ENCODE results near the gene TBC1D10B.

Gene TBC1D10B

DNA sequence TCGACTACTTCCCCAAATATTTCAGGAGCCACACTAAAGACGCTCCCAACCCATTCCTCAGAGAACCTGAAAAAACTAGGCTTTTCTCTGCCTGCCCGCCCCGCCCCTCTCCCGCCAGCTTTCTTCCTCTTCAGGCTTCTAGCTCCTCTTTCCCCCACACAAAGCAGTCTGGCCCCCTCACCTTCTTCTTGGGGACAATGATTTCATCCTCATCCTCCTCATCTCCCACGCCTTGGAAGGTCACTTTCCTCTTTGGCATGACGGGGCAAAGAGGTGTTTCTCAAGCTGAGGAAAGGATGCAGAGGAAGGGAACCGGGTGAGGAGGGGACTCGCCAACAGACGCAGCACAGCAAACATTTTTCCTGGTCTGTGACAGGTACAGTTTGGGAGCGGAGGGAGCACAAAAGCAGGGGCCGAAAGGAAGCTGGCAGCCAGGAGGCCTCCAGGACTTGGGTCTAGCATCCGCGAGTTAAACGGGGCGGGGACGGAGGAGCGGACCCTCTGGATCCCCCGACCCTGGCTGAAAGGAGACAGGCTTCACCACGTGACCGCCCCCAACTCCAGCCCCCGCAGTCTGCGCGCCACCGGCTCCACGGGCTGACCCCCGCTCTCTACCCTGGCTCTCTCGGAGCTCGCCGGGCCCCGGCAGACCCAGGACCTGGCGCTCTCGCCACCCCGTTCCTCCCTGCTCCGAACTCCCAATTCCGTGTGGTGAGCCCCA lies 15.7 kb downstream of the TBC1D10B start:
- Histone ChIP-seq H3K9ac (ENCODE audit: low read depth in 1 of 2, low read length in 2 of 2) (peak overlapping the region; percentile 81 to 91), H3K9me3 (ENCODE audit: control insufficient read depth in 2 of 2, low read length in 2 of 2) (no peaks in the 10 kb centered on the region), H3K27me3 (ENCODE audit: control insufficient read depth in 2 of 2, insufficient read depth in 2 of 2, low read length in 2 of 2) (no peaks in the 10 kb centered on the region), H3K4me3 (ENCODE audit: low read length in 2 of 2) (peak overlapping the region; percentile 78 to 96), H3K27ac (ENCODE audit: low read depth in 2 of 2, low read length in 2 of 2) (peak overlapping the region; percentile 79 to 98), H3K4me1 (ENCODE audit: control insufficient read depth in 2 of 2, insufficient read depth in 2 of 2, low read length in 2 of 2) (peaks cover 25 to 34% of the 10 kb centered on the region in 2 donors), H3K36me3 (ENCODE audit: control insufficient read depth in 2 of 2, insufficient read depth in 2 of 2, low read length in 2 of 2) (peaks cover 45 to 53% of the 10 kb centered on the region in 2 donors)

DNA sequence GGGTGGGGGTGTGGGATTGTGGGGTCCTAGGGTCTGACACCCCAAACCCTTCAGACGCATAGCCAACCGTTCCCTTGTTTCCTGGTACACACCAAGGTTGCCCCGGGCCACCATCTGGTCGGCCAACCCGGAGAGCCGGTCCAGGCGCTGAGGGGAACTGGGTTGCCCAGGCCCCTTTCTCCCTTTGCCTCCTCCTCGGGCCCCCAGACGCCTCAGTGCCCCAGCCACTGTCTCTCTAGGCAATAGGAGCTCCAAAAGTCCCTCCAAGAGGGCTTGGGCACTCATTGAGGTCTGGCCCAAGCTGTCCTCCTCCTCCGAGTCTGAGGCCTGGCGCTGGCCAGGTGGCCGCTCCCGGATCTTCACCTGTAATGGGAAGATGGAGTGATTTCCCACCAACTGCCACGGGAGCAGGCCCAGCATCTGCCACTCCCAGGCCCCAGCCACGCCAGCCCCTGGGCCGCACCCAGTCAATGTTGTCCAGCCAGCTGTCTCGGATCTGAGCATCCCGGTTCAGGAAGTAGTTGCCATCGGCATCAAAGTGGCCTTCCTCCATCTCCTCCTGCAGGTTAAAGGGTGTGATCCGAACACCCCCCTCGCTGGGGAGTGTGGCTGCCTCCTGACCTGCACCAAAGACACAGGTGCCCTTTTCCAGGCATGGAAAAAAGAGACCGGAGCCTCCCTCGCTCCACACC lies 16.7 kb downstream of the TBC1D10B start:
- H3K36me3 ChIP-seq (ENCODE audit: control insufficient read depth in 2 of 2, insufficient read depth in 2 of 2, low read length in 2 of 2), result peaks cover 36 to 44% of the 10 kb centered on the region in 2 donors
- no peak overlapping the region for H3K27ac ChIP-seq (ENCODE audit: low read depth in 2 of 2, low read length in 2 of 2)
- H3K9ac ChIP-seq (ENCODE audit: low read depth in 1 of 2, low read length in 2 of 2), result peak overlapping the region in 1 of 2 donors; percentile 81
- peaks cover 25 to 34% of the 10 kb centered on the region in 2 donors for H3K4me1 ChIP-seq (ENCODE audit: control insufficient read depth in 2 of 2, insufficient read depth in 2 of 2, low read length in 2 of 2)
- peak overlapping the region in 1 of 2 donors; percentile 78 for H3K4me3 ChIP-seq (ENCODE audit: low read length in 2 of 2)
- no peaks in the 10 kb centered on the region for H3K9me3 ChIP-seq (ENCODE audit: control insufficient read depth in 2 of 2, low read length in 2 of 2)
- H3K27me3 ChIP-seq (ENCODE audit: control insufficient read depth in 2 of 2, insufficient read depth in 2 of 2, low read length in 2 of 2), result no peaks in the 10 kb centered on the region

DNA sequence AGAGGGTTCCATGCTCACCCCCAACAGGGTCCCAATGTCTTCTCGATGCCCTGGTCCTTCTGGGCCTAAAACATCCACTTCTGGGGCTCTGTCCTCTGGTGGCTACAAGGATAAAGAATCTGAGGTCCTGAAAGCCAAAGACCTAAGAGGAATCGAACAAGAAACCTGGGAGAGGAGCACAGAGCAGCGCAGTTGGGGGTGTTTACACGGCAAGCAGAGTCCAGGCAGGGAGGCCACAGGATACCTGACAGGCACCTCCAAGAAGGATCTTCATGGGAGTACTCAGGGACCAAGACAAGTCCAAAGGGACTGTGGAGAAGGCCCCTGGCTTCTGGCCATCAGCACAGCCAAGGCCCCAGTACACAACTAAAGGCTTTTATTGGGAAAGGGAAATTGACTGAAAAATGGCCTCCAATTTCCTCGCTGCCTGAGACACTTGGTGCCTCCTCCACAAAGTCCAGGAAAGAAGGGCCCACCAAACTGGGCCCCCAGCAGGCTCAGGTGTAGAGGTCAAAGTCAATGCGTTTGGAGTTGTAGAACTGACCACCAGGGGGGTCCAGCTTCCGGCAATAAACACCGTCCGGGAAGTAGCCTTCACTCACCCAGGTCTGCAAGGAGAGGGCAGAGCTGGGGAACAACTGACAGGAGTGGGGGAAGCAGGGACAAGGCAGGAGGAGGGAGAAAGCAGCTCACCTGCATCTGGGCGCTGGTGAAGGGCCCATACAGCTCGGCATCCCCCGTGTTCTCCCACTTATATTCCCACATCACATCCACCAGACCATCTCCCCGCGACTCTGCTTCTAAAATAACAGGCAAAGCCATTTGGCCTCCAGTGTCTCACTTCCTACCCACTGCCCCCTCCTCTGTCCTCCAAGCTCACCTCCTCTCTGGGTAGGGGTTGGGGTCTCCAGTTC lies 17.5 kb downstream of the TBC1D10B start:
- peaks cover 25 to 34% of the 10 kb centered on the region in 2 donors for H3K4me1 ChIP-seq (ENCODE audit: control insufficient read depth in 2 of 2, insufficient read depth in 2 of 2, low read length in 2 of 2)
- H3K27ac ChIP-seq (ENCODE audit: low read depth in 2 of 2, low read length in 2 of 2), result no peak overlapping the region
- no peaks in the 10 kb centered on the region for H3K27me3 ChIP-seq (ENCODE audit: control insufficient read depth in 2 of 2, insufficient read depth in 2 of 2, low read length in 2 of 2)
- H3K4me3 ChIP-seq (ENCODE audit: low read length in 2 of 2), result no peak overlapping the region
- H3K9ac ChIP-seq (ENCODE audit: low read depth in 1 of 2, low read length in 2 of 2), result no peak overlapping the region
- H3K36me3 ChIP-seq (ENCODE audit: control insufficient read depth in 2 of 2, insufficient read depth in 2 of 2, low read length in 2 of 2), result peaks cover 31 to 36% of the 10 kb centered on the region in 2 donors
- no peaks in the 10 kb centered on the region for H3K9me3 ChIP-seq (ENCODE audit: control insufficient read depth in 2 of 2, low read length in 2 of 2)

DNA sequence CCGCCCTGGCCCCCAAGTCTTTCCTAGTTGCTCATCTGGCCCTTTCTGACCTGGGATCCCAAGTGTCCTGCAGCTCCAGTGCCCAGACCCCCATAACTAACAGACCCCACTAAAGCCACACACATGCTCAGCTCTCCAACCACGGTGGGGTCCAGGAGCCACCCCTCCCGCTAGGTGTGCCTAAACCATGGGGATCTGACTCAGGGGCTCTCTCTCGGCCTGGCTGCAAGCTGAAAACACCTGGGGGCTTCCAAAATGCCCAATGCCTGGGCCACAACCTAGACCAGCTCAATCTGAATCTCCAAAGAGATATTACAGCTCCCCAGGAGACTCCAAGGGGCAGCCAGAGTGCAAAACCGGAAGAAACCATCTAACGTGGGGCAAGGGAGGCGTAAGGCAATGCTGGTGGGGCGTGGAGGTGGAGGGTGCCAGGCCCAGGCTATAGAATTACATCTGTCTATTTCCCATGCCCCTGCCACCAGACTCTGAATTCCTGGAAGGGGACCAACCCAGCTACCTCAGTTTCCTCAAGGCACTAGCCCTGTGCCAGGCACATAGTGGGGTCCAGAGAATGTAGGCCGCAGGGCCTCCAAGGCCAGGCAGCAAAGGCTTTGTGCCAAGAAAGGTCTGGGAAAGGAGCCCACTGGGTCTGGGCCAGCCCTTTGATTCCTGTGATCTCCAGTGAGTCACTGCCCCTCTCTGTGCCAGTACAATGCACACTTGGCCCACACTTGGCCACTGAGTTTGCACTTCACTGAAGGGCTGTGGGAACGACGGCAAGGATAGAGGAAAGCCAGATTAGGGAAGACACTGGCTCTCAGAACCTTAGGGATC lies 18.5 kb downstream of the TBC1D10B start:
- Histone ChIP-seq H3K36me3 (ENCODE audit: control insufficient read depth in 2 of 2, insufficient read depth in 2 of 2, low read length in 2 of 2) (peaks cover 23 to 31% of the 10 kb centered on the region in 2 donors), H3K27ac (ENCODE audit: low read depth in 2 of 2, low read length in 2 of 2) (no peak overlapping the region), H3K4me3 (ENCODE audit: low read length in 2 of 2) (no peak overlapping the region), H3K9ac (ENCODE audit: low read depth in 1 of 2, low read length in 2 of 2) (no peak overlapping the region), H3K9me3 (ENCODE audit: control insufficient read depth in 2 of 2, low read length in 2 of 2) (no peaks in the 10 kb centered on the region), H3K4me1 (ENCODE audit: control insufficient read depth in 2 of 2, insufficient read depth in 2 of 2, low read length in 2 of 2) (peaks cover 21 to 26% of the 10 kb centered on the region in 2 donors), H3K27me3 (ENCODE audit: control insufficient read depth in 2 of 2, insufficient read depth in 2 of 2, low read length in 2 of 2) (no peaks in the 10 kb centered on the region)

DNA sequence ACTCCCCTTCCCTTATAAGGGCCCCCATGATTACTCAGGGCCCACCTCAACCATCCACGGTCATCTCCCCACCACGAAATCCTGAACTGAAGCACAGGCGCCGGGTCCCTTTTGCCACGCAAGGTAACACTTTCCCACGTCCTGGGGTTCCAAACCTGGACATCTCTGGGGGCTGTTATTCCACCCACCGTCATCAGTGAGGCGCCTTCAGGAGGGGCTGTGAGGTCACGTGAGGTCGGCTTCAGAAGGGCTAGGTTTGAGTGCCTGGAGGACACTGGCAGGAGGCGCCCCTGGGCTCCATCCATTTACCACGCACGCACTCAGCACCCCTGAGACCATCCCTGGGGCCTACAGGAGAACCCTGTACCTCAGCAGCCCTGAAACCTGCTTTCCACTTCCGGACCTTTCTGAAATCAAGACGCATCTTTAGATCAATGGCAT lies 19.3 kb downstream of the TBC1D10B start:
- Histone ChIP-seq H3K27ac (ENCODE audit: low read depth in 2 of 2, low read length in 2 of 2) (no peak overlapping the region), H3K27me3 (ENCODE audit: control insufficient read depth in 2 of 2, insufficient read depth in 2 of 2, low read length in 2 of 2) (no peaks in the 10 kb centered on the region), H3K9ac (ENCODE audit: low read depth in 1 of 2, low read length in 2 of 2) (no peak overlapping the region), H3K4me3 (ENCODE audit: low read length in 2 of 2) (no peak overlapping the region), H3K9me3 (ENCODE audit: control insufficient read depth in 2 of 2, low read length in 2 of 2) (no peaks in the 10 kb centered on the region), H3K36me3 (ENCODE audit: control insufficient read depth in 2 of 2, insufficient read depth in 2 of 2, low read length in 2 of 2) (peaks cover 23 to 31% of the 10 kb centered on the region in 2 donors), H3K4me1 (ENCODE audit: control insufficient read depth in 2 of 2, insufficient read depth in 2 of 2, low read length in 2 of 2) (peaks cover 16 to 18% of the 10 kb centered on the region in 2 donors)

DNA sequence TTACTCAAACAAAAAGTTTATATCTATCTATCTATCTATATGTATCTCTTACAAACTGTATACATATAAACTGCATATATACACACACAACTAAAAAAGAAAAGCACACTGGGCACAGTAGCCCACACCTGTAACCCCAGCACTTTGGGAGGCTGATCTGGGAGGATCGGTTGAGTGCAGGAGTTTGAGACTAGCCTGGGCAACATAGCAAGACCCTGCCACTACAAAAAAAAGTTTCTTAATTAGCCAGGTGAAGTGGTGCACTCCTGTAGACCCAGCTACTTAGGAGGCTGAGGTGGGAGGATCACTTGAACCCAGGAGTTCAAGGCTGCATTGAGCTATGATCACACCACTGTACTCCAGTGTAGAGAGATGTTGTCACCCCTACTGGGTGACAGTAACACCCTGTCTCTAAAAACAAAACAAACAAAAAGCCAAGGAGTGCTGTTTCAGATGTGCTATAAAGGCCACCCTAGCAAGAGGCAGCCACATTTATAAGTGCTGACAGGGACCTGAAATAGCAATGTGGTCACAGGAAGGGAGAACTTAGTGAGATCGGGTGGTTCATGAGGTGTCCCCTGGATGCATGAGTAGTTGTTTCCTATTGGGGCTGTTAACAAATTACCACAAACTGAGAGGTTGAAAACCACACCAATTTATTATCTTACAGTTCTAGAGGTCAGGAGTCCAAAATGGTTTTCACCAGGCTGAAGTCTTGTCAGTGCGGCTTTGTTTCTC lies 20.0 kb downstream of the TBC1D10B start:
- peak overlapping the region in 1 of 2 donors; percentile 14 for H3K9ac ChIP-seq (ENCODE audit: low read depth in 1 of 2, low read length in 2 of 2)
- H3K4me1 ChIP-seq (ENCODE audit: control insufficient read depth in 2 of 2, insufficient read depth in 2 of 2, low read length in 2 of 2), result peaks cover 11 to 13% of the 10 kb centered on the region in 2 donors
- H3K27ac ChIP-seq (ENCODE audit: low read depth in 2 of 2, low read length in 2 of 2), result no peak overlapping the region
- no peaks in the 10 kb centered on the region for H3K9me3 ChIP-seq (ENCODE audit: control insufficient read depth in 2 of 2, low read length in 2 of 2)
- H3K27me3 ChIP-seq (ENCODE audit: control insufficient read depth in 2 of 2, insufficient read depth in 2 of 2, low read length in 2 of 2), result no peaks in the 10 kb centered on the region
- peaks cover 23 to 31% of the 10 kb centered on the region in 2 donors for H3K36me3 ChIP-seq (ENCODE audit: control insufficient read depth in 2 of 2, insufficient read depth in 2 of 2, low read length in 2 of 2)
- no peak overlapping the region for H3K4me3 ChIP-seq (ENCODE audit: low read length in 2 of 2)

DNA sequence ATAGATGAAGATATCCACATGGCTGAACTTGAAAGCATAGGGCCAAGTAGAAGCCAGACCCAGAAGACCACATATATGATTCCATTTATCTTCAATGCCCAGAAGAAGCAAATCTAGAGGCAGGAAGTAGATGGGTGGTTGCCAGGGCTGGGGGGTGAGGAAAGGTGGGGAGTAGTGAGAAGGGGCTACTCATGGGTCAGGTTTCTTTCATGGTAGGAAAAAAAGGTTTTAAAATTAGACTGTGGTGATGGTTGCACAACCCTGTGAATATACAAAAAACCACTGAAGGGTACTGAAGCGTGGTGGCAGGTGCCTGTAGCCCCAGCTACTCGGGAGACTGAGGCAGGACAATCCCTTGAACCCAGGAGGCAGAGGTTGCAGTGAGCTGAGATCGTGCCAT lies 20.6 kb downstream of the TBC1D10B start:
- Histone ChIP-seq H3K27me3 (ENCODE audit: control insufficient read depth in 2 of 2, insufficient read depth in 2 of 2, low read length in 2 of 2) (no peaks in the 10 kb centered on the region), H3K4me3 (ENCODE audit: low read length in 2 of 2) (no peak overlapping the region), H3K36me3 (ENCODE audit: control insufficient read depth in 2 of 2, insufficient read depth in 2 of 2, low read length in 2 of 2) (peaks cover 23 to 31% of the 10 kb centered on the region in 2 donors), H3K27ac (ENCODE audit: low read depth in 2 of 2, low read length in 2 of 2) (no peak overlapping the region), H3K4me1 (ENCODE audit: control insufficient read depth in 2 of 2, insufficient read depth in 2 of 2, low read length in 2 of 2) (peaks cover 11 to 13% of the 10 kb centered on the region in 2 donors), H3K9ac (ENCODE audit: low read depth in 1 of 2, low read length in 2 of 2) (no peak overlapping the region), H3K9me3 (ENCODE audit: control insufficient read depth in 2 of 2, low read length in 2 of 2) (no peaks in the 10 kb centered on the region)

DNA sequence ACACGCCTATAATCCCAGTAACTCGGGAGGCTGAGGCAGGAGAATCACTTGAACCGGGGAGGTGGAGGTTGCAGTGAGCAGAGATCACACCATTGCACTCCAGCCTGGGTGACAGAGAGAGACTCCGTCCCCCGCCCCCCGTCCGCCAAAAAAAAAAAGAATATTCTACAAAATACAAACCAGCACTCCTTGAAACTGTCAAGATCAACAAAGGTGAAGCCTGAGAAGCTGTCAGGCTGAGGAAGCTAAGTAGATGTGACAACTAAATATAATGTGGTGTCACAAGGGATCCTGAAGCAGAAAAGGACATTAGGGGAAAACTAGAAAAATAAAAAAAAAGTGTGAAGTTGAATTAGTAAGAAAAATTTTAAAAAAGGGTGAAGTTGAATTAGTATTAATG lies 21.4 kb downstream of the TBC1D10B start:
- Histone ChIP-seq H3K9ac (ENCODE audit: low read depth in 1 of 2, low read length in 2 of 2) (no peak overlapping the region), H3K27me3 (ENCODE audit: control insufficient read depth in 2 of 2, insufficient read depth in 2 of 2, low read length in 2 of 2) (no peaks in the 10 kb centered on the region), H3K9me3 (ENCODE audit: control insufficient read depth in 2 of 2, low read length in 2 of 2) (no peaks in the 10 kb centered on the region), H3K27ac (ENCODE audit: low read depth in 2 of 2, low read length in 2 of 2) (no peak overlapping the region), H3K4me1 (ENCODE audit: control insufficient read depth in 2 of 2, insufficient read depth in 2 of 2, low read length in 2 of 2) (peaks cover 4 to 6% of the 10 kb centered on the region in 2 donors), H3K4me3 (ENCODE audit: low read length in 2 of 2) (no peak overlapping the region), H3K36me3 (ENCODE audit: control insufficient read depth in 2 of 2, insufficient read depth in 2 of 2, low read length in 2 of 2) (peaks cover 23 to 31% of the 10 kb centered on the region in 2 donors)

DNA sequence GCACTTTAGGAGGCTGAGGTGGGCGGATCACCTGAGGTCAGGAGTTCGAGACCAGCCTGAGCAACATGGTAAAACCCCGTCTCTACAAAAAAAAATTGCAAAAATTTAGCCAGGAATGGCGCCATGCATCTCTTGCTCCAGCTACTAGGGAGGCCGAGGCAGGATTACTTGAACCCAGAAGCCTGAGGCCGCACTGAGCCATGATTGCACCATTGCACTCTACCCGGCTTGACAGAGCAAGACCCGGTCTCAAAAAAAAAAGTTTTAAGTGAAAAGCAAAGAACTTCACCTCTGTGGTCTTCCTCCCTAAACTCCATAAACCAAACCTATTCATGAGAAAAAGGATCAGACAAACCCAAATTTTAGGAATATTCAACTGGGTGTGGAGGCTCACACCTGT lies 22.2 kb downstream of the TBC1D10B start:
- Histone ChIP-seq H3K9ac (ENCODE audit: low read depth in 1 of 2, low read length in 2 of 2) (no peak overlapping the region), H3K4me1 (ENCODE audit: control insufficient read depth in 2 of 2, insufficient read depth in 2 of 2, low read length in 2 of 2) (peaks cover 0 to 4% of the 10 kb centered on the region in 2 donors), H3K4me3 (ENCODE audit: low read length in 2 of 2) (no peak overlapping the region), H3K27me3 (ENCODE audit: control insufficient read depth in 2 of 2, insufficient read depth in 2 of 2, low read length in 2 of 2) (no peaks in the 10 kb centered on the region), H3K9me3 (ENCODE audit: control insufficient read depth in 2 of 2, low read length in 2 of 2) (no peaks in the 10 kb centered on the region), H3K36me3 (ENCODE audit: control insufficient read depth in 2 of 2, insufficient read depth in 2 of 2, low read length in 2 of 2) (peaks cover 19 to 28% of the 10 kb centered on the region in 2 donors), H3K27ac (ENCODE audit: low read depth in 2 of 2, low read length in 2 of 2) (no peak overlapping the region)
